ENCODE results near the gene ANO8.

DNA sequence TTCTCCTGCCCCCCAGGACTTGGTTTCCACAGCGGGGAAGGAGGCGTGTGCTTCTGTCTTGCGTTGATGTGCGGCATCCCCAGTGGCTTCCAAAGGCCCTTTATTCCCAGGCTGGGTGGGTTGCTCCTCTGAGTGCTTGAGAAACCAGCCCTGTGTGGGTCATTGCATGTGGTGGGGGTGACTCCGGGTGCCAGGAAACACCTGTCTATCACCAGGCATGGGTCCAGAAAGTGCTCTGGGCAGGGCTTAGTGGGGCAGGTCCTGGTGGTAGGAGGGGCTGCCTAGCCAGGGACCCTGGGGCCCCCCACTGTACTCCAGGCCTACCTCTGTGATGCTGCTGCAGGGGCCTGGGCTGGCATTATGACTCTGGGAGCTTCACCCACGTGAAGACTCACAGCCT is 15.7 kb downstream of the ANO8 start:
- TF ChIP-seq POLR2AphosphoS5 (IDR thresholded peaks at IDR 0.05; ENCODE audit: borderline replicate concordance, low read depth, low read length) (no peak), EZH2 (IDR thresholded peaks at IDR 0.05) (no peak)
